Measurements from ENCODE around the gene CYB561A3.

Gene CYB561A3

DNA sequence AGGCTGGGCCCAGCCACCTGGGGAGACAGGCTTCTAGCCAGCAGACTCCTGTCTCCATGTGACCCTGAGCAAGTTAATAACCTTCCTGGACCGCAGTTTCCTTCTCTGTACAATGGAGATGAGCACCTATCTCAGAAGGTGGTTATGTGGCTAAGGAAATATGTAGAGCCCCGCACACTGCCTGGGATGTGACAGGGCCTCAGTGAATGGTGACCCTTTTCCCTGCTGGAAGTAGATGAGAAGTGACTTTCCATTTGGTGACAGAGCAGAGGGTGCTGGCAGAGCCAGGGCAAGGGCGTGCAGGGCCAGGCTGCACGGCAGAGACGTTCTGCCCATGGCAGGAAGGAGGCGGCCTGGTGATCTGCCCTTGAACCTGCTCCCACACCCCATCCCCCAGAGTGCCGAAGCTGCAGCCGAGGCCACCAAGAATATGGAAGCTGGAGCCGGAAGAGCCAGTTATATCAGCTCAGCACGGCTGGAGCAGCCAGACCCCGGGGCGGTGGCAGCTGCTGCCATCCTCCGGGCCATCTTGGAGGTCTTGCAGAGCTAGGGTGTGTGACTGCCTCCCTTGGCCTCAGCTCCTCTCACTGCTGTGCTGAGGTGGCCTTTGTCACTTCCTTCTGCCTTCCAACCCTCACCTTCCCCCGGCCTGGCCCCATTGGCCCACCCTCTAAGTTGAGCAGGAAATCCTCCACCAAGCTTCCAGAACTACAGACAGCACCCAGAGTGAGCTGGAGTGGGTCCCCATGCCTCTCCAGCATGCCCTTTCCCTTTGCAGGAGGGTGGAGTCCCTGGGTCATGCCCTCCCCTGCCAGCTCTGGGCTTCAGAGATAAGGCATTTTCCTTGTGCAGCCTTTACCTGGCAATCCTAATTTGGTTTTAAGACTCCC lies 15.5 kb downstream of the CYB561A3 start:
- DNase-seq (ENCODE audit: low spot score) (no peak), FAIRE-seq (no peak)

DNA sequence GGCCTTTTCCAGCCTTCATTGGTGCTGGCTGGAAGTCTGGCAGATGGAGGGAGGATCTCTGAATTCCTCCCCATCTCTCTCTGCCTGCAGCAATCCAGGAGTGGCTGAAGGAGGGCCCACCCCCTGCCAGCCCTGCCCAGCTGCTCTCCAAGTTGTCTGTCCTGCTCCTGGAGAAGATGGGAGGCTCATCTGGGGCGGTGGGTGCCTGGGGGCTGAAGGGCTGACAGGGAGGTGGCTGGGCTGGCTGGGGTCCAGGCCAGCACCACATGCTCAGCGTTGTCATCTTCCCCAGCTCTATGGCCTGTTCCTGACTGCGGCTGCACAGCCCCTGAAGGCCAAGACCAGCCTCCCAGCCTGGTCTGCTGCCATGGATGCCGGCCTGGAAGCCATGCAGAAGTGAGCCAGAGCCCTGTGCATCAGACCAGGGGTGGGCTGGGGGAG lies 16.5 kb downstream of the CYB561A3 start:
- DNase-seq (ENCODE audit: low spot score) (no peak), FAIRE-seq (no peak)

DNA sequence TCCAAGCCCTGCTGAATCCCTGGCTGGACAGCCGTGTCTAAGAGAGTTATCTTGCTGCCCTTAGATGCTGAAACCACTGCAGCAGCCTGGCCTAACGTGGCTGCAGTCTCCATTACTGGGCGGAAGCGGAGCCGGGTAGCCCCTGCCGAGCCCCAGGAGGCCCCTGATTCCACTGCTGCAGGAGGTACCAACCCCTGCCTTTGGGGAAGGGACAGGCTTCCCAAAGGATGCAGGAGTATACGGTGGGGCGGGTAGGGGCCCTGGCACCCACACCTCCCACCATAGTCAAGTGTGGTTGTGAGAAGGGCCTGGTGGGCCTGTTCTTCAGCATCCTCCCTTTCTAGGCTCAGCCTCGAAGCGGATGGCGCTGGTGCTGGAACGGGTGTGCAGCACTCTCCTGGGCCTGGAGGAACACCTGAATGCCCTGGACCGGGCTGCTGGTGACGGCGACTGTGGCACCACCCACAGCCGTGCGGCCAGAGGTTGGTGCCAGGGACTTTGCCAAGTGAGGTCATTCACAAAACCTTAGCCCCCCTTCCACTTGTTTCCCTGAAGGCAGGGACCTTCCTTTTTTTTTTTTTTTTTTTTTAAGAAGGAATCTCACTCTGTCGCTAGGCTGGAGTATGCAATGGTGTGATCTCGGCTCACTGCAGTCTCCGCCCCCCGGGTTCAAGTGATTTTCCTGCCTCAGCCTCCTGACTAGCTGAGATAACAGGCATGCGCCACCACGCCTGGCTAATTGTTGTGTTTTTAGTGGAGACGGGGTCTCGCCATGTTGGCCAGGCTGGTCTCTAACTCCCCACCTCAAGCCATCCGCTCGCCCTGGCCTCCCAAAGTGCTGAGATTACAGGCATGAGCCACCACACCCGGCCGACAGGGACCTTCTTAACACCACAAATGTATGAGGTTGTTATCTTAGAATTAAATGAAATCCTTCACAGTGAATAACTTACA lies 17.6 kb downstream of the CYB561A3 start:
- FAIRE-seq = no peak

DNA sequence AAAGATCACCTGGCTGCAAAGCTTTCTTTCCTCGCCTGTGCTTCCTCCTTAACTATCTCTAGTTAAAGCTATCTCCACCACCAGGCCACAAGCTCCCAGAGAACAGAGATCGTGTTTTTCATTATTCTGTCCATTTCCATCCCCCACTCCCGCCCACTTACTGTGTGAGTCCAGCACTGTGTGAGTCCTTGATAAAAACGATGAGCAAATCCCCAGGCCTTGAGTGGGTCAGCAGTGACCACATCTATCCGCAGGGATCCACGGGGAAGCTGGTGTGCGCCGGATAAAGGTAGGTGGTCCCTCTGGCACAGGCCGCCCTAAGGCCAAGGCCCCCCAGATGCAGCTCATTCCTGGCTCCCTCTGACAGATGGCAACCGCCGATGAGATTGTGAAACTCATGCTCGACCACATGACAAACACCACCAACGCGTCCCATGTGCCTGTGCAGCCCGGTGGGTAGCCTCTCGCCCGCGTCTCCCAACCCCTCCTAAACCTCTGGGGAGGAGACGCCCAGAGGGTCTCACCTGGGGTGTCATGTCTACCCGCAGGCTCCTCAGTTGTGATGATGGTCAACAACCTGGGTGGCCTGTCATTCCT lies 19.4 kb downstream of the CYB561A3 start:
- FAIRE-seq (no peak), DNase-seq (ENCODE audit: low spot score) (no peak)

More for the DNA sequence above, 17.6 kb downstream of the CYB561A3 start:
- no peak for DNase-seq (ENCODE audit: low spot score)

DNA sequence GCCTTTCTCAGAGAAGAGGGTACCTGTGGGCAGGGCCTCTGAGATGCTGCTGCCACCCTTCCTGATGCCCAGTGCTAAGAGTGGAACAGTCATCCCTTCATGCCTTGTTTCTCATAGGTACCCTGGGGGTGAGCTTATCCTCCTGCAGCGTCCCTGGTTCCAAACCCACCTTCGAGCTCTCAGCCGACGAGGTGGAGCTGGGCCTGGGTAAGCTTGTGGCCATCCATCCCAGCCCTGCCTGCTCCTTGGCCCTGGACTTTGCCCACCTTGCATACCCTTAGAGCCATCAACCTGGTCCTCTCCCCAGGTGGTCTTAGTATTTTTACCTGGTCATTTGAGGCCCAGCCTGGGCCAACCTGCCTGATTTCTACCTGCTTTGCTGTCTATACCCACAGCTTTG lies 20.0 kb downstream of the CYB561A3 start:
- DNase-seq (ENCODE audit: low spot score) (no peak), FAIRE-seq (no peak)

DNA sequence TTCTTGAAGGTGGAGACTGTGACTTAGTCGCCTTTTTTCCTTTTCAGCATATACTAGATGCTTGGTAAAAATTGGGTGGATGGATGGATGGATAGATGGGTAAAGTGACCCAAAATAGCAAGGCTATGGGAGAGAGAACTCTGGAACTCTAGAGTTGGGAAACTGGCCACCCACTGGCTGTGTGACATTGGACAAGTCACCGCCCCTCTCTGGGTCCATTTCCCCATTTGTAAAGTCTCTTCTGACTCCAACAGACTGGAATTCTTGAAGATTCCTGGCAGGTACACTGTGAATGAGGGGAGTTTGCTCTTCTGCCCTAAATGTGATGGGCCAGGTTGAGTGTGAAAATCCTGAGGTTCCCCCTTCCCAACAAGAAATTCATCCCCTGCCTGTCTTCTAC lies 20.7 kb downstream of the CYB561A3 start:
- no peak for DNase-seq (ENCODE audit: low spot score)
- no peak for FAIRE-seq

DNA sequence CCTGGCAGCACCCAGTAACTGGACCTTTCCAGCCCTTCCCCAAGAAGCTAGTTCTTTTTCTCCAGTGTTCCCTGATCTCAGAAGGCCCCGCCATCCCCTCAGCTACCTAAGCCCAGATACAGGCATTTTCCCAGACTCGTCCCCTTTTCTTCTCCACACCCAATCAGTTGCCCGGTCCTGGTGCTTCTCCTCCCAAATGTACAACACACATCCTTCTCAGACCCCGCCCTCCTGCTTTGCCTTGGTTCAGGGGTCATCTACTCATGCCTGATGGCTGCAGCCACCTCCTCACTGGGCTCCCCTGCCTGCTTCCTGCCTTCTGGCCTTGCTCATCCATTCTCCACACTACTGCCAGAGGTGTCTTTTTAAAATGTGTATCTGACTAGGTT lies 22.2 kb downstream of the CYB561A3 start:
- FAIRE-seq (no peak), DNase-seq (ENCODE audit: low spot score) (no peak)

DNA sequence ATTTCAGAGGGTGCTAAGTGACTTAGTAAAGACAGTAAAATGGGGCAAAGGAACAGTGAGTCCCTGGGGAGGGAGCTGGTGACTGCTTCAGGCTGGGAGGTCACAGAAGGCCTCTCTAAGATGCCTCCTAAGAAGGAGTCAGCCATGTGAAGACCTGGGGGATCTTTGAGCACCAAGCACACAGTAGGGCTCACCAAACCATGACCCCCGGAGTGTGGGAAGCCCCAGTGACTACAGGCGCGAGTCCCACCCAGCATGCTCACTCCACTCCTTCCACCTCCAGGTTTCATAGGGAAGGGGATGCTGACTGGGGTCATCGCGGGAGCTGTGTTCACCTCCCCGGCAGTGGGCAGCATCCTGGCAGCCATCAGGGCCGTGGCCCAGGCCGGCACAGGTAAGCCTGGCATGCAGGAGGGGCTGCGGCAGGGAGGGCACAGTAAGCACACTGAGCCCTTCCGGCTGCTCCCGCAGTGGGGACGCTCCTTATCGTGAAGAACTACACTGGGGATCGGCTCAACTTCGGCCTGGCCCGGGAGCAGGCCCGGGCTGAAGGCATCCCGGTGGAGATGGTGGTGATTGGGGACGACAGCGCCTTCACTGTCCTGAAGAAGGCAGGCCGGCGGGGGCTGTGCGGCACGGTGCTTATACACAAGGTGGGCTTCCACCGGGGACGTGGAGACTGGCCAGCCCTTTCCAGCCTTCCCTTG lies 22.7 kb downstream of the CYB561A3 start:
- FAIRE-seq (no peak), DNase-seq (ENCODE audit: low spot score) (no peak)

DNA sequence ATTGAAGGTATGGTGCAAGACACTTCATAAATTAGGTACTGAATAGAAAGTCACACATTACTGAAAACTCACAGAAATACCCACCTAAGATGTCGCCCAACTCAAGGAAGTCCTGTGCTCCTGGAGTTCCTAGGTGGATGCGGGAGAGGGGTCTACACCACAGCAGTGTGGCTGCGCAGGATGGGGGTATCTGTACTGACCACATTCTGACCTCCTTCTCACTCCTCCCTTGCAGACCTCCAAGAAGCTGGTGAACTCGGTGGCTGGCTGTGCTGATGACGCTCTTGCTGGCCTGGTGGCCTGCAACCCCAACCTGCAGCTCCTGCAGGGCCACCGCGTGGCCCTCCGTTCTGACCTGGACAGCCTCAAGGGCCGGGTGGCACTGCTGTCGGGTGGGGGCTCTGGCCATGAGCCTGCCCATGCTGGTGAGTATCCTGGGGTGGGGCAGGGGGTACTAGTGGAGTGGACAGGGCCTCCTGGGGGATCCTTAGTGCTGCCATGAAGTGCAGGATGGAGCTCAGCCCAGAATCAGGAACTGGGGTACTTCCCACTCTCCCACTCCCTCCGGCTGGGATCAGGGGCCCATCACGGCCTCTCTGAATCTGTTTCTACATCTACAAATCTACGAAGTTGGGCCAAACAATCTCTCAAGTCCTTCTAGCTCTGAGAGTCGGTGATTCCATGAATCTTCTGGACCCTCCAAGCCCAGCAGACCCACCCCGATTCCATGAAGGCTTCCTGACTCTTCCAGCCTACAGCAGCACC lies 23.8 kb downstream of the CYB561A3 start:
- DNase-seq (ENCODE audit: low spot score) = no peak

DNA sequence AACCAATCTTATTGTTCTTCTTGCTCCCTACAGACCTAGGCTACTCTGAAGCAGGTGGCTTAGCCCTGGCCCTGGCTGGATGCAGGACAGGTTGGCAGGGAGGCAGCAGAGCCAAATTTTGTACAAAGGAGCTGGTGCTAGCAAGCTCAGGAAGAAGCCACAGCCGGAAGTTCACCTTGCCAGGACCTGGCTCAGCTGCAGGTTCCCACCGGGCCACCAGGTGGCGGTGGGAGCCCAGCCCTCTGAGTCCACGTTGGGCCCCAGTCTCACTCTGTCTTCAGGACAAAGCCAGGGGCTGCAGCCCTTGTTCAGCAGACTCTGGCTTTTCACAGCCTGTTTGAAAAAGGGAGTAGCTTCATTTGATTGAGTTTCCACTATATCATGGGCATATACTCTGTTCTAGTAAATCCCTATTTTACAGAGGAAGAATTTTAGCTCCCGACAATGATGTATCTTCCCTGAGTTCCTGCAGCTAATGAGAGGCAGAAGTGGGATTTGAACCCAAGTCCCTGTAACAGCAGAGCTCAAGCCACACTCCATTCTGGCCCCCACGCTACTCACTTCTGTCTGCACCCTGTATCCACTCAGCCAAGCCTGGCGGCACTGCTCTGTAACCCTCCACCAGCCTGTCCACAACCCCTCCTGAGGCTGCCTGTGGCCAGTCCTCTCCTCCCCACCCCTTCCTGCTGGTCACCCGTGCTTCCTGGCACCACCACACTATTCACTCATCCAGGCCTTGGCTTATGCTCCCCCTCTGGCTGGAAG lies 25.3 kb downstream of the CYB561A3 start:
- FAIRE-seq (no peak), DNase-seq (ENCODE audit: low spot score) (peak; percentile 47)

More for the DNA sequence above, 23.8 kb downstream of the CYB561A3 start:
- no peak for FAIRE-seq

DNA sequence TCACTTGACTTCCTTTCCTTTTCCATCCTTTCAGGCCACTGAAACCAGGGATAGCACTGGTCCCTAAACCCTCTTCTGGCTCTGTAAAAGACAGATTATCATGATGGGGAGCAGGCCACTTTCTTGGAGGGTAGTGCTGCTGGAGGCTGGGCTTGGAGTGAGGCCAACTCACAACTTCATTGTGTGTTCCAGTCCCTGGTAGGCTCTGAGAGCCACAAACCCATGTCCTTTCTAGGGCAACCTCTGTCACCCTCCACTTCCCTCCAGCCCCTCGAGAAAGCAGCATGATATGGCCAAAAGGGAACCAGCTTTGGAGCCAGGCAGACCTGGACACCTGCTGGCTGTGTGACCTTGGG lies 26.3 kb downstream of the CYB561A3 start:
- DNase-seq (ENCODE audit: low spot score) (no peak), FAIRE-seq (no peak)

DNA sequence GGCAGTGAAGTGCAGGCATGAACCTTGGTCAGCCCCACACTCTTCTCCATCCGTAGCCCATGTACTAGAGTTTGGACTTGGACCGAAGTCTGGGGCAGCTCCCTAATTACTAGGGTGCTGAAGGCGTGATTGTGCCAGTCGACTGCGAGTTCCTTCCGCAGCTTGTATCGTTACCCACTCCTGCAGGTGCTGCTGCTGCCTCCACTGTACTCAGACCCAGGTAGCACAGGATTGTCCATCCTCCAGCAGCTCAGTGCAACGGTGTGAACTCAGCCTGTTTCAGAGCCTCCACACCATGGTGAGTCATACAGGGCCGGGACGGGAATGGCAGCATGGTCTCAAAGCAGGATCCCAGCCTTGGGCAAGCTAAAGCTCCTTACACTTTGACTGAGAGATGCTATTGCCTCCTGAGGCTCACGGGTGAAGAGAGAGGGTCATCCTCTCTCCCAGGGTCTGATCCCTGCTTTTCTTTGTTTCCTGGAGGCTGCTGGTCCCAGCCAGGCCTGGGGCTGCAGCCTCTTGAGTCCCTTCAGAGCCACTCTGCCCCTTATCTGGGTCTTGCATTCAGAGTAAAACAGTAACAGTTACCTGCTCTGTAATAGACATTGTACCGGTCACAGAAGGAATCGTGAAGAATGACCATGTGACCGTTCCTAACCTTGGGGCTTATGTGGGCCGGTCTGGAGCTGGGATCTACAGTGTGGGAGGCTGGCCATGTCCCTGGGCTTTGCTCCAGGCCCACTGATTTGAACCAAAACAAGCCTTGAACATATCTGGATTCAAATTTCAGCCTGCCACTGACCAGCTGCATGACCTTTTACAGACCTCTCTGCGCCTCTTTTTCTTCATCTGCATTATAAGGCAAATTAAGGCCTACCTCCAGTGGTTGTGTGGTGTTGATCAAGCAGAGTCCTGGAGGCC lies 27.0 kb downstream of the CYB561A3 start:
- FAIRE-seq (no peak), DNase-seq (ENCODE audit: low spot score) (no peak)

DNA sequence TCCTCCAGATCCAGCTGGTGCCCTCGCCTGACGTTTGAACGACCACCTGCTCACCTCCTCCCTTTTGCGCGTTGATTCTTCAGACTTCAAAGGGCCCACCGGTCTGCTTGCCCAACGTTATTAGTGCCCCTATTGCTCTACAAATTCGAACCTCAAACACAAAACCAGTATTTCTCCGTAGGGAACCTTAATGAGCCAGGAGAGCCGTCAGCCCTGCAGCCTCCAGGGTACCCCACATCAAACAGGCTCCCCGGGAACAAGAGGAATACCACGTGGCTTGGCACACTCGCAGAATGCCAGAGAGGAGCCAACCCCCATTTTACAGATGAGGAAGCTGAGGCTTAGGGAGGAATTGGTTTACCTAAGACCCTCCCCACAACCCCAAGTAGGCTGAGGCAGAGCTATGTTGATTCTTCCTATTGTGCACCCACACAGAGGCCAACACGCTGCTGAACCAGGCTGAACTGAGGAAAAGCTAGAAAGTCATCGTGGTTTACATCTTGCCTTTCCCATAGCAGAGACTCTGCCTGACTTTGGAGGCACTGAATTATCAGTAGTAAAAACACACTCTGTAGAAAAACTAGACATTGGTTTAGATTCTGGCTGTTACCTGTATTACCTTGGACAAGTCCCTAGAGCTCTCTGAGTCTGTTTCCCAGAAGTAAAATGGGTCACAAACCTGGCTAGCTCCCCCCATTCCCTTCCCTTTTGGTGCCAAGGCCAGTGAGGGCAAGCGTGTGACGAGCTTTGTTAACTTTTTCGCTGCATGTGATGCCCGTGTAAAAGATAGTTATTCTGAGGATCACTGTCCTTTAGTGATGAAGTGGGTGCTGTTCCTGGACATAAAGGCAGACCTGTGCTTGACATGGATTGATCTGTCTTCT lies 27.9 kb downstream of the CYB561A3 start:
- DNase-seq (ENCODE audit: low spot score) (no peak), FAIRE-seq (no peak)

DNA sequence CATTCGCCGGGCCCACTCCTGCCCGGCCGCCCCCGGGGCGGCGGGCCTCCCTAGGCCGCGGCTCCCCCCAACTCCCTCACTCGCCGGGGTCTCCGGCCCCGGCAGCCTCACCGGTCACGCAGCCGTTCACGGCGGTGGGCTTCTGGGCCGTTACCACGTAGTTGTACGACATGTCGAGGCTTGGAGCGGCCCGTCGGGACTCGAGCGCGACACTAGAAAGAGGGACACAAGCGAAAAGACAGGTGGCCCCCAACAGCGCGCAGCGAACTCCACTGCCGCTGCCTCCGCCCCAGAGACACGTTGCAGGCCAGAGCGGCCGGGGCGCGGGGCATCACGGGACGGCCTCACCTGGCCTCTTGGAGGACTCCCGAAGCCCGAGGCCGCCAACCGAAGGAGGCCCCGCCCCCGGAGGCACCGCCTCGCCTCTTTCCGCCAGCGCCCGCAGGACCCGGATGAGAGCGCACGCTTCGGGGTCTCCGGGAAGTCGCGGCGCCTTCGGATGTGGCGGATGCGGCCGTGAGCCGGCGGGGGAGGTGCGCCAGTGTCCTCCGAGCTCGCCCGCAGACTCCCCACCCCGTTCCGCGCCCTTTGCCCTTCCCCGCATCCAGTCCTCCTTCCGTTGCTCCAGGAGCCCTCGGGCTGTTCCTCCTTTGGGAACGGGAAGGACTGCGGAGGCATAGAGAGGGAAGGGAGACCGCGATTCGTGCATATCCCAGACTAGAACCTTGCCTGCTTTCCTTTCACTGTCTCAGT lies 28.7 kb downstream of the CYB561A3 start, which contains the start of the genes DDB1 and TKFC:
DDB1 (minus strand) TSS at position 309 of the 753 bp plus-strand sequence; CDS start at position 172, 137 bp downstream.
TKFC (plus strand) TSS at position 432 of the 753 bp plus-strand sequence. CDS start 1,501 bp downstream, outside the sequence.
- no peak for FAIRE-seq
- DNase-seq (ENCODE audit: low spot score) = peak; percentile 71

DNA sequence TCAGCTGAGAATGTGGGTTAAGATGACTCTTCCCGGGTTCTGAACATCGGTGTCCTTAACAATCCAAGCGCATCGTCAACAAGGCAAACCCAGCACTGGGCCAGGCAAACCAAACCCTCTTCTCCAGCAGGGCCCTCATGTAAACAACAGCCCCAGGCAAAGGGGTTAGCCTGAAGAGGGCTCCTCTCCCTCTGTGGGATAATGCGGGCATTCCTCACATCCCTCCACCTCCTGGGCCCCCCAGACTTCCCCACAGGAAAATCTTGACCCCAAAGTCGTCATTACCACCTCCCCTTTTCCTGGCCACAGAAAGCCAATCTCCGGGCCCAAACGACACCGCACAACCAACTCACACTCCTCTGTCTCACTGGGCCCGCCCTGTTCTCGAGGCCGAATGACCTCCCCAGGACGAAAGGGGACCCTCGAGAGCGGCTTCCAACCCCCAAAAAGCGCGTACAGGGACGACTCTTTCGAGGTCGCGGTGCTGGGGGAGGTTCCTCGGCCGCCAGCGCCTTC lies 29.3 kb downstream of the CYB561A3 start:
- FAIRE-seq = no peak
- DNase-seq (ENCODE audit: low spot score) = no peak

DNA sequence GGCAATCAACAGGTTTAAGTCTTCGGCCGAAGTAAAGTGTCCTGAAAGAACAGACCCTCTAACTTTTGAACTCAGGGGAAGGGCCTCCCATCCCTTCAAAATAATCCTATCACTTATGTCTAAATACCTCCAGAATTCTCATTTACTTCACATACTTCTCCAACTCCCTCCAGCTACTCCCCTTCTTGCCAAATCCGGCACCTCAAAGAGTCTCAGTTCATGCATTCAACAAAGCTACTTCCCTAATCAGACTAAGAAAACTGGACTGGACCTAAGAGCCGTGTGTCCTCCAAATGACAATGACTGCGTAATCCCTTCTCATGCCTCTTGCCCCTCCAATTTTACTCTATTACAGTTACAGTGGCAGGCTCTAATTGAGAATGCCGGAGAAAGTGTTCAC lies 30.0 kb downstream of the CYB561A3 start:
- no peak for DNase-seq (ENCODE audit: low spot score)
- FAIRE-seq = no peak
